ENCODE measurements around the gene AKNA. TPM values are rescaled to one million over a fixed set of nuclear protein-coding genes. Genes with fewer than 3 reads are reported as not detected.

The AKNA gene
- polyA plus RNA-seq, 1 experiment = 7.0 TPM

DNA sequence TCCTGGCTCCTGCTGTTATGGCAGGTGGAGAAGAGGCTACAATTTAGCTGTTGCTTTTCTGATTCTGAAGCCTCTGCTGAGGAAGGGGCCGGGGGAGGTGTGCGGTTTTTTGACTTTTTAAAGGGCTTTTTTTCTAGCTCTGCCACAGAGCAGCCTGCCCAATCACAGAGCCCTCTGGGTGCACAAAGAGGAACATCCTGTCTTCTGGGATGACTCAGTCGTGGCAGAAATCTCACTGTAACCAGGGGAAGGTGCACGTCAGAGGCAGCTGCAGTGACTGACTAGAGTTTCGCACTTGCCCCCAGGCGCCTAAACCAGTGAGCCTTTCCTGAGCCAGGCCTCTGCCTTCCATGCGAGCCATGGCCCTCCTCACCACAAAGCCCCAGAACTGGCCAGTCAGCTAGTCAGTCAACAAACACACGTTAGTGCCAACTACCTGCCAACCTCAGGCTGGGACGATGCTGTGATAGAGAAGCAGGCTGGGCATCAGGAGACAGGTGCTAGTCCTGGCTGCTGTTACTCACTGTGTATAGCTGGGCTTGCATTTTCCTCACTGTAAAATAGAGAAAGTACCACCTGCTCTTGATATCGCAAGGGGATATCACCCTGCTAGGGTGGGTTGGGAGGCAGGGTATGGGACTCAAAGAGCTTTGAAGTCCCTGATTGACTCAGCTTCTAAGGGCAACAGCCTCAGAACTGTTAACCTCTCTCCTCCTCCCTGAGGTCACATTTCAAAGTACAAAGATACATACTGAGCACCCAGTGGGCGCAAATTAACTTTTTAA lies 2.2 kb downstream of the AKNA start:
- CTCF ChIA-PET = interaction anchor here (1.2 to 1.4 kb wide), 2 partner anchors 20 to 268 kb away, joined by 5 read pairs; no protein-coding TSS in a partner anchor
- H3K9me3 ChIP-seq (ENCODE audit: control insufficient read depth, insufficient read depth, low read length) = no peaks in the 10 kb centered on the region; the same call in 1 of the 2 replicates
- peak; percentile 70 for DNase-seq (ENCODE audit: low read depth, low spot score)
- no peaks in the 10 kb centered on the region for H3K27me3 ChIP-seq (ENCODE audit: control insufficient read depth, insufficient read depth, low read length)
- POLR2A ChIA-PET = interaction anchor here (0.8 to 2.9 kb wide), 2 partner anchors 12 to 17 kb away, joined by 3 to 12 read pairs; no protein-coding TSS in a partner anchor
- H3K27ac ChIP-seq (ENCODE audit: low read depth, low read length) = peak overlapping the region; percentile 89
- peak overlapping the region; percentile 74 for H3K4me3 ChIP-seq (ENCODE audit: low read depth, low read length)
- TF ChIP-seq, protein P1, sequence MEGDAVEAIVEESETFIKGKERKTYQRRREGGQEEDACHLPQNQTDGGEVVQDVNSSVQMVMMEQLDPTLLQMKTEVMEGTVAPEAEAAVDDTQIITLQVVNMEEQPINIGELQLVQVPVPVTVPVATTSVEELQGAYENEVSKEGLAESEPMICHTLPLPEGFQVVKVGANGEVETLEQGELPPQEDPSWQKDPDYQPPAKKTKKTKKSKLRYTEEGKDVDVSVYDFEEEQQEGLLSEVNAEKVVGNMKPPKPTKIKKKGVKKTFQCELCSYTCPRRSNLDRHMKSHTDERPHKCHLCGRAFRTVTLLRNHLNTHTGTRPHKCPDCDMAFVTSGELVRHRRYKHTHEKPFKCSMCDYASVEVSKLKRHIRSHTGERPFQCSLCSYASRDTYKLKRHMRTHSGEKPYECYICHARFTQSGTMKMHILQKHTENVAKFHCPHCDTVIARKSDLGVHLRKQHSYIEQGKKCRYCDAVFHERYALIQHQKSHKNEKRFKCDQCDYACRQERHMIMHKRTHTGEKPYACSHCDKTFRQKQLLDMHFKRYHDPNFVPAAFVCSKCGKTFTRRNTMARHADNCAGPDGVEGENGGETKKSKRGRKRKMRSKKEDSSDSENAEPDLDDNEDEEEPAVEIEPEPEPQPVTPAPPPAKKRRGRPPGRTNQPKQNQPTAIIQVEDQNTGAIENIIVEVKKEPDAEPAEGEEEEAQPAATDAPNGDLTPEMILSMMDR (IDR thresholded peaks at IDR 0.05; ENCODE audit: low read depth, low read length) = no peak

DNA sequence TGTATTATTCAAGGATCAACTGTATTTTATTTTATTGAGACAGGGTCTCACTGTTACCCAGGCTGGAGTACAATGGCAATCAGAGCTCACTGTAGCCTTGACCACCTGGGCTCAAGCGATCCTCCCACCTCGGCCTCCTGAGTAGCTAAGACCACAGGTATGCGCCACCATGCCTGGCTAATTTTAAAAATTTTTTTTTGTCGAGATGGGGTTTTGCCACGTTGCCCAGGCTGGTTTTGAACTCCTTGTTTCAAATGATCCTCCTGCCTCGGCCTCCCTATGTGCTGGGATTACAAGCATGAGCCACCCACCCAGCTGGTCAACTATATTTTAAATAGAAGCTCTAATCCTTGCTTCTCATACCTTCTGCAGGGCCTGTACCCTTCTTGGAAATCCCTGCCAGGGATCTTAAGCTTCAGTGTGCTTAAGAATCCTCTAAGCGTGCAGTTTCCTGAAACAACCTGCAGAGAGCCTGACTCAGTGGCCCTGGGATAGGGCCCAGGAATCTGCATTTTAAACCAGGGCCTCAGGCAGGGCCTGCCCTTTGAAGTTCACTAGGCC lies 2.9 kb downstream of the AKNA start:
- TF ChIP-seq, protein P1 (IDR thresholded peaks at IDR 0.05; ENCODE audit: low read depth, low read length) = no peak
- H3K9me3 ChIP-seq (ENCODE audit: control insufficient read depth, insufficient read depth, low read length) = no peaks in the 10 kb centered on the region; the same call in 1 of the 2 replicates
- H3K4me3 ChIP-seq (ENCODE audit: low read depth, low read length) = no peak overlapping the region
- peak overlapping the region; percentile 89 for H3K27ac ChIP-seq (ENCODE audit: low read depth, low read length)
- no peaks in the 10 kb centered on the region for H3K27me3 ChIP-seq (ENCODE audit: control insufficient read depth, insufficient read depth, low read length)
- ChIA-PET CTCF (interaction anchor here (0.8 to 1.2 kb wide), 2 partner anchors 21 to 268 kb away, joined by 3 to 5 read pairs; no protein-coding TSS in a partner anchor), POLR2A (interaction anchor here (0.8 kb wide), 1 partner anchor 16 kb away, joined by 3 read pairs; no protein-coding TSS in a partner anchor)
- DNase-seq (ENCODE audit: low read depth, low spot score) = no peak

DNA sequence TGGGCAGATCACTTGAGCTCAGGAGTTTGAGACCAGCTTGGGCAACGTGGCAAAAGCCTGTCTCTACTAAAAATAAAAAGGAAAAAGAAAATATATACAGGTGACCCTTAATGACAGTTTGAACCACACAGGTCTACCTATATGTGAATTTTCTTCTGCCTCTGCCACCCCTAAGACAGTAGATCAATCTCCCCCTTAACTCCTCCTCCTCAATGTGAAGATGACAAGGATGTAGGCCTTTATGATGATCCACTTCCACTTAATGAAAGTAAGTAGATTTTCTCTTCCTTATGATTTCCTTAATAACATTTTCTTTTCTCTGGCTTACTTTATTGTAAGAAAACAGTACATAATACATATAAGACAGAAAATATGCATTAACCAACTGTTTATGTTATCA lies 3.4 kb downstream of the AKNA start:
- ChIA-PET POLR2A (no interaction called here), CTCF (interaction anchor here (0.8 kb wide), 1 partner anchor 269 kb away, joined by 3 read pairs; no protein-coding TSS in a partner anchor)
- TF ChIP-seq, protein P1 (IDR thresholded peaks at IDR 0.05; ENCODE audit: low read depth, low read length) = no peak
- no peak overlapping the region for H3K27ac ChIP-seq (ENCODE audit: low read depth, low read length)
- H3K27me3 ChIP-seq (ENCODE audit: control insufficient read depth, insufficient read depth, low read length) = no peaks in the 10 kb centered on the region
- DNase-seq (ENCODE audit: low read depth, low spot score) = no peak
- H3K4me3 ChIP-seq (ENCODE audit: low read depth, low read length) = no peak overlapping the region
- H3K9me3 ChIP-seq (ENCODE audit: control insufficient read depth, insufficient read depth, low read length) = no peaks in the 10 kb centered on the region; the same call in 1 of the 2 replicates

DNA sequence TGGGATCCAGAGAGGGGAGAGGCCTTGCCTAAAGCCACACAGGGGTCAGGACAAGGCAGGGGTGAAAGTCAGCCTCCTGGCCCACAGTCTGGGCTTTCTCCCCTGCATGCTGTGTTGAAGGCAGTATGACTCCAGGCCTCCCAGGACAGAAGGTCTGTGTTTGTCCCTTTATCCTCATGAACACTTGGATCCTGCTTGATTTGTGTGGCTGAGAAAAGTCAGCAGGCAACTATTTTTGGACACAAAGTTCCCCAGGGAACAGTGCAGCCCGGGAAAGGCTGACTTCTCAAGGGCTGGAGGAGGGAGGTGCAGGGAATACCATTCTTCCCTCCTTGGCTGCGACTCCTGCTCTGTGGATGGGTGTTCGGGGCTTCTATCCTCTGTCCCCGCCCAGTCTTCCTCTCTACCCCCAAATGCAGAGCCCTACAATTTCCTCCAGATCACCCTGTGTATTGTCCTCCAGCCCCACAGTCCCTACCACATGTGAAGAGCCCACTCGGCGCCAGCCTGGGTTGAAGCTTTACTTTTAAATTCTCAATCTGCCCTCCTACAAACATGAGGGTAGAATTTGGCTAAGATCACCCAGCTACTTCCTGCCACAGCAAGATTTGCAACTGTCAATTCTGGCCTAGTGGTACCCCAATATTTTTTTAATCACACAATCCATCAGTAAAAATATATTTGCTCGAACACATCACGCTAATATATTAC lies 4.1 kb downstream of the AKNA start:
- CTCF ChIA-PET = interaction anchor here (1.0 kb wide), 1 partner anchor 19 kb away, joined by 3 read pairs; no protein-coding TSS in a partner anchor
- TF ChIP-seq, protein P1 (IDR thresholded peaks at IDR 0.05; ENCODE audit: low read depth, low read length) = no peak
- Histone ChIP-seq H3K4me3 (ENCODE audit: low read depth, low read length) (no peak overlapping the region), H3K27me3 (ENCODE audit: control insufficient read depth, insufficient read depth, low read length) (no peaks in the 10 kb centered on the region), H3K9me3 (ENCODE audit: control insufficient read depth, insufficient read depth, low read length) (no peaks in the 10 kb centered on the region; the same call in 1 of the 2 replicates), H3K27ac (ENCODE audit: low read depth, low read length) (peak overlapping the region; percentile 39)
- DNase-seq (ENCODE audit: low read depth, low spot score) = no peak
- POLR2A ChIA-PET = no interaction called here

Data from AG04450 (cell line).